ENCODE data around the gene NMU.
"Not testable (repeated sequence)": the region's sequence is repeated elsewhere in the genome, so short reads cannot be mapped to it uniquely, and the experiment has no call there.

The NMU gene

DNA sequence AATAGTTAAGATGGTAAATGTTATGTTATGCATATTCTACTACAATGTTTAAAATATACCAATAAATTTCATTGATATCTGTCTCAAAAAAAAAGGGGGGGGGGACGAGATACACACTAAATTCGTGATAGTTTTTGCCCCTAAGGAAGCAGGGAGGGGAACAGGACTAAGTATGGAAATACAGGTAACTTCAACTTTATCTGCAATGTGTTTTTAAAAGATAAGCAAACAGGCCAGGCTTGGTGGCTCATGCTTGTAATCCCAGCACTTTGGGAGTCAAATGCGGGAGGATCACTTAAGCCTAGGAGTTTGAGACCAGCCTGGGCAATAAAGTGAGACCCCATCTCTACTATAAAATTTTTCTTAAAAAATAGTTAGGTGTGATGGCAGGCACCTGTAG, 76.0 kb downstream of the NMU start:
- no peak for DNase-seq (ENCODE audit: low read depth in 2 of 2)

DNA sequence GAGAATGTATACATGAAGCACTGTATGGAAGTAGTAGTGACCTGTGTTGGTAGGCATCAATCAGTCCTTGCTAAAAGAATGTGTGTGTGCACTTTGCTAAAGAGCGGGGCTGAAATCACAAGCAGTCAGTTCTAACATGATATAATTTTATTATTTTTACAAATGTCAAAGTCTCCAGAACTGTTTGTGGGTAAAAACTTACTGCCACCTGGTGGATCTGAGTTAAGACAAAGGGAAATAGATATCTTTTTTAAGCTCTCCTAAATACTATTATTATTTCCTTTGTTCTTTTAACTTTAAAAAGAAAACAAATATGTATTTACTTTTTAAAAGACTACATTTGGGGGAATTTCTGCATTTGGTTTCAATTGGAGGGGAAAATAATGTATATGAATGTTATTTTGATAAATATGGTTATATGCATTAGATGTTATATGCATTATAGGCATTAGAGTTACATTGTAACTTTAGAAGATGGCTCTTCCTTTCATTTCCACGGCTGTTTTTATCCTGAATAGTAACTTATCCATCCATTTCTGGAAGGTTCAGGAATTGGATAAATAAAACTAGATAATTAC, 81.6 kb downstream of the NMU start:
- DNase-seq (ENCODE audit: low read depth in 2 of 2), result no peak

DNA sequence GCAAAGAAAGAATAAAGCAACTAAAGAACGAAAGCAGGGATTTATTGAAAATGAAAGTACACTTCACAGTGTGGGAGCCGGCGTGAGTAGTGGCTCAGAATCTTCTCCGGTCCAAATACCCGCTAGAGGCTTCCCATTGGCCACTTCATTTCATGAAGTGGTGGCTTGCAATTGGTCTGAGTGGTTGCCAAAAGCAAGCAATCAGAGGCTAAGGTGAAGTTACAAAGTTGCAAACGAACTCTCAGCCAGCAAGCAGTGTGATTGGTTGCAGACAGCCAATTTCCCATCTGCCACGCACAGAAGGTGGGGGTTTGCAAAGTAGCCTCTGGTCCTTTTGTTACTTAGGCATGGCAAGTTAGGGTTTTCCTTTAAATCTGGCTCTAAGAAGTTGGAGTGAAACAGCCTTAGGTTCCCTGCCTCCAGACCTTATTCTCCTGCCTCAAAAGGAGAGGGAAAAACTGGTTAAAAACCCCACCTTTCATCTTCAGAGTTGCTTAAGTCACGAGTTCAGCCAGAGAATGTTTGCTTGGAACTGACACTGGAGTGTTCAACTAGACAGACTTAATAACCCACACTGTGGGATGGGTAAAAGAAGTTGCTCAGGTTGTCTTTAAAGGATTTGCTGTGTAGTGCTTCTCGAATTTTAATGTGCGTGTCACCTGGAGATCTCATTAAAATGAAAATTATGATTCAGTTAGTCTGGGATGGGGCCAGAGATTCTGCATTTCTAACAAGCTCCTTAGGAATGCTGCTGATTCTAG, 82.5 kb downstream of the NMU start:
- DNase-seq (ENCODE audit: low read depth in 2 of 2), result no peak

DNA sequence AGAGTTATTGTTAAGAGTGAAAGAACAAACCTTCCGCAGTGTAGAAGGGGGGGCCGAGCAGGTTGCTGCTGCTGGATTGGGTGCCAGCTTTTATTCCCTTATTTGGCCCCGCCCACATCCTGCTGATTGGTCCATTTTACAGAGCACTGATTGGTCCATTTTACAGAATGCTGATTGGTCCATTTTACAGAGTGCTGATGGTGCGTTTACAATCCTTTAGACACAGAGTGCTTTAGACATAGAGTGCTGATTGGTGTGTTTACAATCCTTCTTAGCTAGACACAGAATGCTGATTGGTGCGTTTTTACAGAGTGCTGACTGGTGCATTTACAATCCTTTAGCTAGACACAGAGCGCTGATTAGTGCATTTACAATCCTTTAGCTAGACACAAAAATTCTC, 84.1 kb downstream of the NMU start:
- DNase-seq (ENCODE audit: low read depth in 2 of 2), result not testable (repeated sequence)

DNA sequence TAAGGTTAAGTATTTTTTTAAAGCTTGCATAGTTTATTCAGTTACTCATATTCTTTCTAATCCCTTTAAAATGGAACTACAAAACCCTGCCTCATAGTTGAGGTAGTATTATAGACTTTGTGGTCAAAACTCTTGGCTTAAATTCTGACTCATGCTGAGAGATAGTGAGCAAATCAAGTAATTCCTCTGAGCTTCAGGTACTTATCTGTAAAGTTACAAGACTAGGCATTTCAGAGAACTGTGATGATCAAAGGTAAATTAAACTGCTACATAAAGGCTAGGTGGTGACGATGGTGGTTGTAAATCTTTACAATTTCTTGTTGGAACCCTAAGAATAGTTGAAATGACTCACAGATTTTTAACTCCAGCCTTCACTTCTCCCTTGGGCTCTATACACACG, 86.2 kb downstream of the NMU start:
- DNase-seq (ENCODE audit: low read depth in 2 of 2), result no peak

DNA sequence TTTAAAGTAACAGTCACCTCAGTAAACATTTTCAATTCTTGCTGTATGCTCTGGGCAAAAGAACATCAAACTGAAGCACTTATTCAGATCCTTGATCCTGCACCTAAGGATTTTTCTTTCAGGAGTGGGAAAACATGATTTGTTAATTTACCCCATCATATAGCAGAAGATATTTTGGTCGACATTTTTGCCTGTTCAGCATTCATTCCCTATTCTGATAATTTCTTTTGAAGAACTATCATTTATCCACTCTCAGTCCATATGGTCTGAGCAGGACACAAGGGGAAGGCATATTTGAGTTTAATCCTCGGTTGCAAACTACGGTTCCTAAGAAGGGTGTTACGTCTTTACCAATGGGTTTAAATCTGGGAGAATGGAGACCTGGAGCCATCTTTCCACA, 88.2 kb downstream of the NMU start:
- DNase-seq (ENCODE audit: low read depth in 2 of 2), result no peak

DNA sequence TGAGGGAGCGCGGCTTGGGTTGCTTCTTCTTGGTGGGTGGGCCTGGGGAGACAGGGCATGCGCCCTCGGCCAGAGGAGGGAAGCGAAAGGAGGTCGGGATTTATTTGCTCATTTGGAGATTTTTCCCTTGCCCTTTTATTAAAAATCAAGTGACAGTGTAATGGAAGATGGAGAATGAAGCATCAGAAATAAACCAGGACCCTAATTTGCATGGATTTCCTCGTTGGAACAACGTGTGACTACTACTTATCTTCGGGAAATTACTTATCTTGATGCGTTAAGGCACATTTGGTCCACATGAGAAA, 88.7 kb downstream of the NMU start:
- no peak for DNase-seq (ENCODE audit: low read depth in 2 of 2)

DNA sequence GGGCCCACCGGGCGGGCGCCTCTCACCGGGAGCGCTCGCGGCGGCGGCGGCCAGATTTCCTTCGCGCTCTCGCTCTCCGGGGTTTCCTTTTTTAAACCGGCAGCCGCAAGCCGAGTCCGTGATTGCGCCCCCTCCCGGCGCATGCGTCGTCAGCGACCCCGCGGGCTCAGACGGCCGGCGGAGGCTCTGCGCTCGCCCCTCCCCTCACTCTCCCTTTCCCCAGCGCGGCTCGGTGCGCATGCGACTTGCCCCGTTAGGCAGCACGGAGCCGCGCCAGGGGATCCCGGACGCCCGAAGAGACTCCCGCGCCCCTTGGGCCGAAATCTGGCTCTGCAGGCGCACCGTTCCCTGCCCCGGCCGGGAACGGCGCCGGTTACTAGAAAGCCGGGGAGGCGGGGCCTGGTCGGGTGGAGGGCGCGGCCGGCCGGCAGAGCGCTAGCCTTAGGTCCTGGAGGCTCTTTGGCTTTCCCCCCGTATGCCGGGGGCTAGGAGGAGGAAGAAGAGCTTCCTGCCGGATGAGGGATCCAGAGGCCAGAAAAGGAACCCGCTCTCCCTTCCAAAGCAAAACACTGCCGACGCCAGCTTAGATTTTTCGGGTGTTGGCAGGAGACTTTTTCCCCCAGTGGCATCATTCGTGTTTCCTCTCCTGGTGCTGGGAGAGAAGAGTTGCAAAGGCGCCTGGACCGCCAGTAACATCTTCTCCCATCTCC, 89.2 kb downstream of the NMU start, which contains the start of gene CLOCK:
Gene CLOCK, minus strand, starts transcription at position 154 of the 710 bp plus-strand sequence. CDS start 64,124 bp downstream, outside the sequence.
- peak; percentile 67 to 69 for DNase-seq (ENCODE audit: low read depth in 2 of 2)

DNA sequence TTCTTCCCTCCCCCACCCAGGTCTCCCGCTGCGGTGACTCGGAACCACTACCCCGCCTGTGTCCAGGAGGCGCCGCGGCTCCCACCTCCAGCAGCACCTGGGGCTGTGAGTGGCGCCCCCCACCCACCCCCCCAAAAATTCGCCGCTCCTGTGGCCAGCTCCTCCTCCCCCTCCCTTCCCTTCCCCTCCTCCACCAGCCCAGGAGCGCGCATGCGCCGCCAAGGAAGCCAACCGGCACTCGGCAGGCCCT, 89.7 kb downstream of the NMU start:
- DNase-seq (ENCODE audit: low read depth in 2 of 2), result no peak

DNA sequence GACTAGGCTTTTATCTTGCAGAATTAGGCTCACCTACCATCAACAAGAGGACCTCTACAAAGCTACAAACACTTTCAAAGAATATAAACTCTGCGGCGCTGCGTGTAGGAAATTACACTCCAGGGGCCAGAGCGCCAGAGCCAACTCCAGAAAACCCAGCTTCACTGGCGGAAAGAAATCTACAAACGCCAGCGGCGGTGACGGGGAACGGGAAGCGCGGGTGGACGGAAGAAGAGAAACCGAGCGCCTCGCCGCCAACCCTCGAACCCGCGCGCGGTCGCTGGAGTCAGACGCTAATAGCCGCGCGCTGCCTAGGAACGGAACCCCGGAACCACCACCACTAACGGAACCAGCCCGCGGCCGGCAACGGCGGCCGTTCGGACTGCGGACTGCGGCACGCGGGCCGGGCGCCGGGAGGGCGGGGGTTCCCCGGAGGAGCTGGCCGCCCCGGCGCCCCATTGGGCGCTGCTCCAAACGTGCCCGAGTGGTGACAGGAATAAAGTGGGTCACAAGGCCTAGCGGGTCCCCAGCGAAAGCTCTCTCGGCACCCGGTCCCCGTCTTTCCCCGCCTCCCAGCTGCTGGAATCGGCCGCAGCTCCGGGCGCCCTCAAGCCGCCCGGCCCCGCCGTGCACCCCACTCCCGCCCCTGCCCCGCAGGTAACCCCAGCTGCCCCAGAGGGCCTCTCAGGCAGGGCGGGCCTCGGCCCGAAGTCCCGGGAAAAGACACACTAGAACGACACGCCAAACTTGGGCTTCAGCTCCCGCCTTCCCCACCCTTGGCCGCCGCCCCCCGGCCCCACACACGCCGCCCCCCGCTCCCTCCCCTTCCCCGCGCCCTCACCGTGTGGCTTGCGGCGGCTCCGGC, 90.2 kb downstream of the NMU start:
- DNase-seq (ENCODE audit: low read depth in 2 of 2), result peak; percentile 38 to 46
